ENCODE results near the gene SPECC1L.

SPECC1L gene

GRCh38 chr22:24400034-24400725 is 129.5 kb downstream of the SPECC1L start:
- DNase-seq (ENCODE audit: low read depth in 2 of 2) = no peak

DNA sequence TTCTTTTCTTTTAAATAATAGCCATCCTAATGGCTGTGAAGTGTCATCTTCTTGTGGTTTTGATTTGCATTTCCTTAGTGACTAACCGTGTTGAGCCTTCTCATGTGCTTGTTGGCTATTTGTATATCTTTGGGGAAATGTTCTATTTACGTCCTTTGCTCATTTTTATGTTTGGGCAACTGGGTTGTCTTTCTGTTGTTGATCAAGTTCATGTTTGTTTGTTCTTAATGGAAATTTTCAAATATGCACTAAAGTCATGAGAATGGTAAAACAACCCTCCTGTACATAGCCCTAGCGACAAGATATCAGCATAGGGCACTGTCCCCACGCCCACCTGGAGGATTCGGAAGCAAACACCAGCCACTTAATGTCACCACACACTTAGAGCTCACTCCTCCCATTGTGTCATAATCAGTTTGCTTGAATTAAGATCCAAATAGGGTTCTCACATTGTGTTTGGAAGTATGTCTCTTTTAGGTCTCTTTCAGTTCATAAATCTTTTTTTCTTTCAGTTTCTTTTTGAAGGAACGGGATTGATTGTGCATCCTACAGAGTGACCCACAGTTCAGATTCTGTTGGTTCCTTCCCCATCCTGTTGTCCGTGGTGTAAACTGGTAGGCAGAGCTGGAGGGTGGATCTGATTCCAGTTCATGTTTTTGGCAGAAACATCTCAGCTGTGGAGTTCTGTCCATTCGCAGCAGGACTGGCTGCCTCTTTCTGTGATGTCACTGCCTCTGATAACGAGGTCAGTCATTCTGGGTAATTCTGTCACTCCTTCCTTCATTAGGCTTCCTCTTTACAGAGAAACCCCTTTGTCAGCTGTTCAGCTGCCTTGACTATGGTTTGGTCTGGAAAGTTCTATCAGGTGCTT is 130.3 kb downstream of the SPECC1L start:
- no peak for DNase-seq (ENCODE audit: low read depth in 2 of 2)

- DNase-seq (ENCODE audit: low read depth in 2 of 2) = no peak
These were observed 131.3 kb downstream of the SPECC1L start for GRCh38 chr22:24401931-24402367.

DNA sequence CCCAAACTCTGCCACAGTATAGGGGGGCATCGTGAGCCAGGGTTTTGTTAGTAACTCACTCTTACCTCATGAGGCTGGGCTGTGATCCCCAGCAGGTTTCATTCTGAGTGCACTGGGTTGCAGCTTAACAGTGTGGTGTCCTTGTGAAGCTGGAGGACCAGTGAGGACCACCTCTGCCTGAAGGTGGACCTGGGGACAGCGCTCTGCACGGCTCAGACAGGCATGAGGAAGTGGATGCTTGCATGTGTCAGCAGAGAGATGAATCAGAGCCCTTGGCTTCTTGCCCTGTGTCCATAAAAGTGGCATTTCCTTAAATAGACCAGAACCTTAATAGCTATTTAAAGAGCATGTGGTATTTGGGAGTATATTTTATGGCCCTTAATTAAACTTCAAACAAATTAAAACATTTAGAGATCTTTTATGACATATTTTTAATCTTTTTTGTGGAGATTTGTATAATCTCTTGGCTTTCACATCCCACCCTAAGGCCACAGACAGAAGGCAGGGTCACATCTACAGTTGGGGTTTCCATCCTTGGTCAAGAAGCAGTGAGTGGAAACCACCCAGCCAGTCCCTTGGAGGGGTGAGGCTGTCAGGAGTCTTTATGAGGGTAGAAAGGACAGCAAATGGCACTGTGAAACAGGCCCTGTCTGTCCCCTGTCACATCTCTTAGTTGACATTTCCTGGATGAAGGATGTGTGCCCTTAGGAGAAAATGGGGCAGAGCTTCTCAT is 132.0 kb downstream of the SPECC1L start:
- DNase-seq (ENCODE audit: low read depth in 2 of 2) = no peak

- no peak for DNase-seq (ENCODE audit: low read depth in 2 of 2)
These were observed 132.7 kb downstream of the SPECC1L start for GRCh38 chr22:24403346-24403745.

GRCh38 chr22:24404561-24405275 is 134.1 kb downstream of the SPECC1L start:
- DNase-seq (ENCODE audit: low read depth in 2 of 2) = no peak

DNA sequence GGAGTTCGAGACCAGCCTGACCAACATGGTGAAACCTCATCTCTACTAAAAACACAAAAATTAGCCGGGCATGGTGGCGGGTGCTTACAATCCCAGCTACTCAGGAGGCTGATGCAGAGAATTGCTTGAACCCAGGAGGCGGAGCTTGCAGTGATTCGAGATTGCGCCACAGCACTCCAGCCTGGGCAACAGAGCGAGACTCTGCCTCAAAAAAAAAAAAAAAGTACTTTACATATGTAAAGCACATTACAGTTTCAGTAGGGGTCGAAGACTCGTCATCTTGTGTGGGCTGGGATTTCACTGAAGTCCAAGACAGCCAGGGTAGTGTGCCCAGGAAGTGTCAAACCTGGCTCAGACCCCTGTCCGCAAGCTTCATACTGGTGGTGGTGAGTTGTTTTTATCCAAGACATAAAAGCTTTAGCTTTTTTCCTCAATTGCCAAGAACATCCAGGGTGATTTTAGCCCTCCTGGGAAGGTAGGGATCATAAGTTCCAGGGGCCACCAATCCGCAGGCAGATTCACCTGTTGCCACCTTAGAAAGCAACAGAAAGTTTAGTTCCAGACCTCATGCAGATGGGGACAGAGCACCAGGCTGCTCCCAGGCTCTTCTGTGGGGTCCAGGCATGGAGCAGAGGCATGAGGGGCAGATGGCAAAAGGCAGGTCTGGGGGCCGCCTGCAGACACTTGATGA is 135.1 kb downstream of the SPECC1L start:
- no peak for DNase-seq (ENCODE audit: low read depth in 2 of 2)

- DNase-seq (ENCODE audit: low read depth in 2 of 2) = no peak
These were observed 136.0 kb downstream of the SPECC1L start for GRCh38 chr22:24406322-24407277.

- no peak for DNase-seq (ENCODE audit: low read depth in 2 of 2)
These were observed 136.6 kb downstream of the SPECC1L start for GRCh38 chr22:24407278-24407665.

GRCh38 chr22:24407884-24408283 is 137.3 kb downstream of the SPECC1L start:
- DNase-seq (ENCODE audit: low read depth in 2 of 2) = no peak

GRCh38 chr22:24408630-24409029 is 138.0 kb downstream of the SPECC1L start:
- DNase-seq (ENCODE audit: low read depth in 2 of 2) = no peak

DNA sequence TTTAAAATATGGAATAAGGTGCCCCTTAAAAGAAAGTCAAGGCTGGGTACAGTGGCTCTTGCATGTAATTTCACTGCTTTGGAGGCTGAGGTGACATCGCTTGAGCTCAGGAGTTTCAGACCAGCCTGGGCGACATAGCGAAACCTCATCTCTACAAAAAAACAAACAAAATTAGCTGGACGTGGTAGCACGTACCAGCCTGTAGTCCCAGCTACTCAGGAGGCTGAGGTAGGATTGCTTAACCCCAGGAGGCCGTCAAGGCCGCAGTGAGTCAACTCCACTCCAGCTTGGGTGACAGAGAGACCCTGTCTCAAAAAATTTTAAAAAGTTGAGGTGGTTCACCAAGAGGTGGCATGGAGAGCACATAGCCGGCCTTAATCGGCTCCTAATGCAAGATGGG is 139.1 kb downstream of the SPECC1L start:
- DNase-seq (ENCODE audit: low read depth in 2 of 2) = no peak

GRCh38 chr22:24410110-24410856 is 139.7 kb downstream of the SPECC1L start:
- DNase-seq (ENCODE audit: low read depth in 2 of 2) = no peak

GRCh38 chr22:24411256-24412004 is 140.8 kb downstream of the SPECC1L start:
- no peak for DNase-seq (ENCODE audit: low read depth in 2 of 2)

DNA sequence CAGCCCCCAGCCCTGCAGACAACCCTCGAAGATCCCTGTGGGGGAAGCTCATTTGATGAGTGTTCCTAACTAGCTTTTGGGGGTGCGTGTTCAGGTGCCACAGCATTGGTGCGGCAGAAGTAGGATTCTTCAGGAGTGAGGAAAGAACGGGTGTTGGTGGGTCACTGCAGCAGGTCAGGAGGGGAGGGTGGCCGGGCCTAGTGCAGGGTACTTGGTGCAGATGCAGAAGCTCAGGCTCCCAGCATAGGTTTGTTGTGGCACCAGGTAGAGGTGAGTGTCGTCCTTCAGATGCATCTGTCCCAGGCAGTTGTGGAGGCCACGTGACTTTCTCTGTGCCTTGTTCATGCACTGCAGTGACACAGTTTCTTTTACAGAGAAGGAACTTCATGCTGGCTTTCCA is 141.6 kb downstream of the SPECC1L start:
- no peak for DNase-seq (ENCODE audit: low read depth in 2 of 2)

GRCh38 chr22:24413271-24413670 is 142.6 kb downstream of the SPECC1L start:
- DNase-seq (ENCODE audit: low read depth in 2 of 2) = no peak

- no peak for DNase-seq (ENCODE audit: low read depth in 2 of 2)
These were observed 143.2 kb downstream of the SPECC1L start for GRCh38 chr22:24413736-24414385.

DNA sequence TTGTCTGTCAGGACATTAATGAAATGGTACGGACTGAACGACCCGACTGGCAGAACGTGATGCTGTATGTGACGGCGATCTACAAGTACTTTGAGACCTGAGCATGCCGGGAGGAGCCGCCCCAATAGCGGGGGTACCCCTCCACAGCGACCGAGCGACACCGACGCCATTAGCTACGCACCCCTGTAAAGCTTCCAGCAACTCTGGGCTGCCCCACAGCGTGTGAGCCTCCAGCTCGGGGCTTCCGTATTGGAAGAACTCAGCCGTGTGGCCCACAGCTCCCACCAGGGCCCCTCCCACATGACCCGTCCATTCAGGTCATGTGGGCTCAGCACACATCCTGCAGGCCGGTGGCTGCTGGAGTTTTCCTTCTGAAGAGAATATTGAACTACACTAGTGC is 143.9 kb downstream of the SPECC1L start:
- no peak for DNase-seq (ENCODE audit: low read depth in 2 of 2)
